PC-3 (cell line): Measurements from ENCODE around the gene GBP6. TPM values are rescaled to one million over a fixed set of nuclear protein-coding genes. Genes with fewer than 3 reads are reported as not detected.

Source experiments
- ATAC-seq: fragments of 200-7000 bp; cut with Tn5 transposase; 2 replicates; pipeline ENCODE4 v1.9.1; 2020; ENCODE audit warnings: mild to moderate bottlenecking, moderate library complexity
- BruUV-seq: library from RNA; stranded (reverse); fragments of 400-500 nt; replicated peaks from 2 replicates; lab custom pipeline; 2021; lab: Mats Ljungman, UMichigan
- CTCF ChIA-PET: fragments of 300-600 bp; sonication (Branson Sonifier 250); formaldehyde crosslinking; loops from one replicate; lab custom pipeline; 2022; ENCODE audit warnings: antibody characterized with exemption; lab: Charles Lee
- POLR2A ChIA-PET: fragments of 300-600 bp; sonication (Branson Sonifier 250); formaldehyde crosslinking; loops from one replicate; lab custom pipeline; 2022; ENCODE audit warnings: antibody characterized with exemption; ENCODE audit not compliant: unreplicated experiment; lab: Charles Lee
- DNase-seq: peaks from one replicate; pipeline ENCODE4 v3.0.0-alpha.2; 2015
- H2AFZ ChIP-seq: fragments of 300-600 bp; sonication (generic); 2 replicates; pipeline ENCODE4 v1.6.0; 2016; ENCODE audit warnings: antibody characterized with exemption, low read length
- H3F3A ChIP-seq: fragments of 300-600 bp; sonication (generic); one replicate; pipeline ENCODE4 v1.6.0; 2017; ENCODE audit warnings: antibody characterized with exemption, low read length, control low read depth, mild to moderate bottlenecking; ENCODE audit not compliant: unreplicated experiment
- H3K27ac ChIP-seq: fragments of 300-600 bp; sonication (generic); 2 replicates; pipeline ENCODE4 v1.5.1; 2016; ENCODE audit warnings: mild to moderate bottlenecking, low read length
- H3K27me3 ChIP-seq: fragments of 300-600 bp; sonication (generic); 2 replicates; pipeline ENCODE4 v1.6.1; 2016; ENCODE audit warnings: low read length, mixed read lengths
- H3K36me3 ChIP-seq: fragments of 300-600 bp; sonication (generic); 2 replicates; pipeline ENCODE4 v1.6.1; 2016; ENCODE audit warnings: low read depth, mixed run types, low read length, mixed read lengths
- H3K4me1 ChIP-seq: fragments of 300-600 bp; sonication (generic); 2 replicates; pipeline ENCODE4 v1.5.1; 2016; ENCODE audit warnings: low read length; ENCODE audit not compliant: insufficient read depth
- H3K4me2 ChIP-seq: fragments of 300-600 bp; sonication (generic); 2 replicates; pipeline ENCODE4 v1.6.0; 2016; ENCODE audit warnings: low read length
- H3K4me3 ChIP-seq: fragments of 300-600 bp; sonication (generic); 2 replicates; pipeline ENCODE4 v1.5.1; 2016; ENCODE audit warnings: mild to moderate bottlenecking, low read length, mixed read lengths
- H3K79me2 ChIP-seq: fragments of 300-600 bp; sonication (generic); 2 replicates; pipeline ENCODE4 v1.6.1; 2017; ENCODE audit warnings: low read length, mixed read lengths
- H3K9ac ChIP-seq: fragments of 300-600 bp; sonication (generic); 2 replicates; pipeline ENCODE4 v1.6.0; 2016; ENCODE audit warnings: mild to moderate bottlenecking, low read length
- H3K9me2 ChIP-seq: fragments of 300-600 bp; sonication (generic); replicated peaks from 2 replicates; pipeline ENCODE4 v1.6.1; 2016; ENCODE audit warnings: mixed run types, low read length, mixed read lengths
- H3K9me3 ChIP-seq: fragments of 300-600 bp; sonication (generic); 2 replicates; pipeline ENCODE4 v1.6.1; 2016; ENCODE audit warnings: low read length, mixed read lengths
- H4K20me1 ChIP-seq: fragments of 300-600 bp; sonication (generic); 2 replicates; pipeline ENCODE4 v1.6.1; 2016; ENCODE audit warnings: low read length, mixed read lengths
- CTCF ChIP-seq: fragments of 300-600 bp; sonication (generic); conservative IDR thresholded peaks from 2 replicates; pipeline ENCODE4 v1.5.1; 2017; ENCODE audit warnings: antibody characterized with exemption, low read depth, mild to moderate bottlenecking, low read length
- EZH2 ChIP-seq: fragments of 300-600 bp; sonication (generic); IDR thresholded peaks from one replicate; pipeline ENCODE4 v1.6.1; 2017; ENCODE audit warnings: antibody characterized with exemption, mild to moderate bottlenecking, low read length; ENCODE audit not compliant: unreplicated experiment
- EZH2phosphoT487 ChIP-seq: fragments of 300-600 bp; sonication (generic); IDR thresholded peaks from 2 replicates; pipeline ENCODE4 v1.6.1; 2018; ENCODE audit warnings: mild to moderate bottlenecking, antibody characterized with exemption, low read length, borderline replicate concordance
- intact Hi-C: fragments of 100-400 bp; cut with micrococcal nuclease; formaldehyde crosslinking; loops from 2 replicates; pipeline ENCODE4 v1.9.0; 2023
- total RNA-seq: library from RNA; depleted of rRNA; stranded (reverse); fragments of >200 nt; gene quantifications from 2 replicates; pipeline ENCODE4 v1.2.3, GENCODE V29; 2014

The GBP6 gene
- total RNA-seq, 1 experiment from 2014 or later: 0.40 TPM

GRCh38 chr1:89363196-89363595 lies 663 bp upstream of the GBP6 start:
- CTCF ChIA-PET: no interaction called here
- peak overlapping the region; percentile 88 for H3K27ac ChIP-seq
- no TSS peak for BruUV-seq
- H3K9ac ChIP-seq: peak overlapping the region; percentile 53
- TF ChIP-seq EZH2 (no peak), CTCF (no peak), EZH2phosphoT487 (no peak)
- no peaks in the 10 kb centered on the region for H3K27me3 ChIP-seq
- POLR2A ChIA-PET: no interaction called here
- no peaks in the 10 kb centered on the region for H3K9me3 ChIP-seq
- peak overlapping the region; percentile 22; the same call in 1 of the 2 replicates for H2AFZ ChIP-seq
- no peaks in the 10 kb centered on the region for H3F3A ChIP-seq
- H4K20me1 ChIP-seq: no peaks in the 10 kb centered on the region
- H3K9me2 ChIP-seq: no peaks in the 10 kb centered on the region
- intact Hi-C loops: no loop called here
- ATAC-seq (peak; percentile 41), DNase-seq (peak; percentile 62)
- peak overlapping the region; percentile 65 for H3K4me2 ChIP-seq
- H3K79me2 ChIP-seq: no peaks in the 10 kb centered on the region
- peaks cover 23% of the 10 kb centered on the region for H3K4me1 ChIP-seq
- no peak overlapping the region for H3K4me3 ChIP-seq
- H3K36me3 ChIP-seq: no peaks in the 10 kb centered on the region

- Histone ChIP-seq H3K9ac (no peak overlapping the region), H3K4me1 (peaks cover 23% of the 10 kb centered on the region), H3K9me3 (no peaks in the 10 kb centered on the region), H3K79me2 (no peaks in the 10 kb centered on the region), H3K36me3 (no peaks in the 10 kb centered on the region), H3K4me3 (no peak overlapping the region), H3K27me3 (peaks cover 3% of the 10 kb centered on the region; the same call in 1 of the 2 replicates), H4K20me1 (no peaks in the 10 kb centered on the region), H3F3A (no peaks in the 10 kb centered on the region), H3K4me2 (no peak overlapping the region), H3K9me2 (no peaks in the 10 kb centered on the region), H2AFZ (no peak overlapping the region), H3K27ac (no peak overlapping the region)
- no peak for ATAC-seq
- TF ChIP-seq EZH2phosphoT487: no peak
- no peak for TF ChIP-seq CTCF
- TF ChIP-seq EZH2: no peak
- DNase-seq: no peak
- POLR2A ChIA-PET: no interaction called here
- intact Hi-C loops: no loop called here
- CTCF ChIA-PET: no interaction called here
- no TSS peak for BruUV-seq
These were observed 1.2 kb downstream of the GBP6 start for GRCh38 chr1:89364954-89365550.

GRCh38 chr1:89367221-89367620 lies 3.4 kb downstream of the GBP6 start:
- H3K27me3 ChIP-seq: peaks cover 3% of the 10 kb centered on the region; the same call in 1 of the 2 replicates
- no peak overlapping the region for H3K4me3 ChIP-seq
- DNase-seq (no peak), ATAC-seq (no peak)
- H2AFZ ChIP-seq: no peak overlapping the region
- H3K9me3 ChIP-seq: no peaks in the 10 kb centered on the region
- no peaks in the 10 kb centered on the region for H4K20me1 ChIP-seq
- no peak overlapping the region for H3K9ac ChIP-seq
- H3K4me2 ChIP-seq: no peak overlapping the region
- TF ChIP-seq CTCF (no peak), EZH2 (no peak), EZH2phosphoT487 (no peak)
- no peaks in the 10 kb centered on the region for H3F3A ChIP-seq
- H3K36me3 ChIP-seq: no peaks in the 10 kb centered on the region
- intact Hi-C loops: no loop called here
- H3K4me1 ChIP-seq: peaks cover 17% of the 10 kb centered on the region
- no TSS peak for BruUV-seq
- CTCF ChIA-PET: interaction anchor here (0.6 kb wide), 1 partner anchor 23 kb away, joined by 3 read pairs; no protein-coding TSS in a partner anchor
- H3K79me2 ChIP-seq: no peaks in the 10 kb centered on the region
- POLR2A ChIA-PET: no interaction called here
- H3K9me2 ChIP-seq: no peaks in the 10 kb centered on the region
- no peak overlapping the region for H3K27ac ChIP-seq
